ENCODE results near the gene BAX.

GRCh38 chr19:48988860-48989259, 34.2 kb downstream of the BAX start:
- no peak for TF ChIP-seq CTCF (IDR thresholded peaks at IDR 0.05)
- TF ChIP-seq POLR2A (IDR thresholded peaks at IDR 0.05): no peak

Data from adrenal gland (tissue), 5 donors.